RWPE1 (cell line): ENCODE results near the gene MINDY3.

Source experiments
- CTCF ChIA-PET: fragments of 350-600 bp; sonication (Branson Sonifier 250); formaldehyde crosslinking; extraction: SDS; loops from one replicate; lab custom pipeline; 2021; lab: Yijun Ruan, JAX
- POLR2A ChIA-PET: fragments of 400-600 bp; formaldehyde crosslinking; extraction: SDS; loops from one replicate; lab custom pipeline; 2020; ENCODE audit warnings: antibody characterized with exemption; ENCODE audit not compliant: low non-redundant PET; lab: Yijun Ruan, JAX
- DNase-seq: peaks from one replicate; pipeline ENCODE4 v3.0.0; 2012; ENCODE audit warnings: low spot score
- H3K27ac ChIP-seq: fragments of 450-650 bp; 2 replicates; pipeline ENCODE4 v1.5.1; 2017
- CTCF ChIP-seq: fragments of 450-650 bp; conservative IDR thresholded peaks from 2 replicates; pipeline ENCODE4 v1.5.1; 2017; ENCODE audit warnings: low read depth, mild to moderate bottlenecking

MINDY3 gene

GRCh38 chr10:15759265-15759664 lies 101.0 kb downstream of the MINDY3 start:
- POLR2A ChIA-PET: interaction anchor here (0.7 kb wide), 1 partner anchor 292 kb away, joined by 3 read pairs; no protein-coding TSS in a partner anchor
- no peak for DNase-seq
- no peak for TF ChIP-seq CTCF
- CTCF ChIA-PET: no interaction called here
- H3K27ac ChIP-seq: no peak overlapping the region

GRCh38 chr10:15758618-15759017 lies 101.7 kb downstream of the MINDY3 start:
- POLR2A ChIA-PET: no interaction called here
- DNase-seq: no peak
- TF ChIP-seq CTCF: no peak
- CTCF ChIA-PET: no interaction called here
- no peak overlapping the region for H3K27ac ChIP-seq

- H3K27ac ChIP-seq: no peak overlapping the region
- no peak for TF ChIP-seq CTCF
- DNase-seq: no peak
- ChIA-PET POLR2A (no interaction called here), CTCF (interaction anchor here (0.6 kb wide), 1 partner anchor 1425 kb away, joined by 4 read pairs; no protein-coding TSS in a partner anchor)
Observed at GRCh38 chr10:15754937-15755336, 105.4 kb downstream of the MINDY3 start.

GRCh38 chr10:15751046-15751445 lies 109.3 kb downstream of the MINDY3 start:
- ChIA-PET CTCF (no interaction called here), POLR2A (no interaction called here)

GRCh38 chr10:15748126-15748525 lies 112.2 kb downstream of the MINDY3 start:
- TF ChIP-seq CTCF: no peak
- H3K27ac ChIP-seq: no peak overlapping the region
- CTCF ChIA-PET: no interaction called here
- POLR2A ChIA-PET: no interaction called here
- DNase-seq: no peak

More at GRCh38 chr10:15751046-15751445, 109.3 kb downstream of the MINDY3 start:
- H3K27ac ChIP-seq: no peak overlapping the region
- no peak for TF ChIP-seq CTCF
- DNase-seq: no peak

GRCh38 chr10:15747632-15748031 lies 112.7 kb downstream of the MINDY3 start:
- ChIA-PET CTCF (interaction anchor here (0.6 to 0.7 kb wide), 2 partner anchors 18 to 21 kb away, joined by 3 to 4 read pairs; no protein-coding TSS in a partner anchor), POLR2A (no interaction called here)
- H3K27ac ChIP-seq: no peak overlapping the region
- TF ChIP-seq CTCF: no peak
- DNase-seq: no peak

GRCh38 chr10:15745751-15746150 lies 114.6 kb downstream of the MINDY3 start:
- TF ChIP-seq CTCF: no peak
- DNase-seq: no peak
- no peak overlapping the region for H3K27ac ChIP-seq
- CTCF ChIA-PET: no interaction called here
- POLR2A ChIA-PET: no interaction called here
